NOMO-1 treated with DMSO at 0.1 percent for 48 hours (cell line): ENCODE data around the gene GSTO2.

Source experiments
- DNase-seq: peaks from one replicate; lab custom pipeline; 2025; ENCODE audit not compliant: unreplicated experiment; lab: John Stamatoyannopoulos, UW

The GSTO2 gene

GRCh38 chr10:104279550-104280259 is 10.7 kb downstream of the GSTO2 start:
- DNase-seq: no peak

GRCh38 chr10:104281694-104282093 is 12.7 kb downstream of the GSTO2 start:
- DNase-seq: no peak

GRCh38 chr10:104284846-104285245 is 15.9 kb downstream of the GSTO2 start:
- no peak for DNase-seq

- no peak for DNase-seq
Measured at GRCh38 chr10:104286939-104287338, 18.0 kb downstream of the GSTO2 start.

GRCh38 chr10:104288355-104288754 is 19.4 kb downstream of the GSTO2 start:
- DNase-seq: no peak

- DNase-seq: peak; percentile 86
Measured at GRCh38 chr10:104291439-104291951, 22.5 kb downstream of the GSTO2 start.

- no peak for DNase-seq
Measured at GRCh38 chr10:104293011-104293410, 24.0 kb downstream of the GSTO2 start.

- no peak for DNase-seq
Measured at GRCh38 chr10:104293781-104294321, 24.9 kb downstream of the GSTO2 start.

GRCh38 chr10:104296687-104297436 is 27.9 kb downstream of the GSTO2 start:
- no peak for DNase-seq

GRCh38 chr10:104297697-104298660 is 29.0 kb downstream of the GSTO2 start:
- no peak for DNase-seq

- no peak for DNase-seq
Measured at GRCh38 chr10:104299031-104299904, 30.3 kb downstream of the GSTO2 start.

- DNase-seq: no peak
Measured at GRCh38 chr10:104300002-104300735, 31.2 kb downstream of the GSTO2 start.

GRCh38 chr10:104300736-104301292 is 31.8 kb downstream of the GSTO2 start:
- DNase-seq: no peak

GRCh38 chr10:104301907-104302690 is 33.1 kb downstream of the GSTO2 start:
- no peak for DNase-seq

- no peak for DNase-seq
Measured at GRCh38 chr10:104303594-104304355, 34.8 kb downstream of the GSTO2 start.

- no peak for DNase-seq
Measured at GRCh38 chr10:104304356-104304745, 35.4 kb downstream of the GSTO2 start.

- no peak for DNase-seq
Measured at GRCh38 chr10:104304927-104305326, 35.9 kb downstream of the GSTO2 start.
